Stromal cell of bone marrow (primary cell): ENCODE results near the gene ERI3.

ENCODE experiments used
- DNase-seq: peaks from one replicate; pipeline ENCODE4 v3.0.0-alpha.2; 2012; ENCODE audit warnings: low read depth

ERI3 gene

DNA sequence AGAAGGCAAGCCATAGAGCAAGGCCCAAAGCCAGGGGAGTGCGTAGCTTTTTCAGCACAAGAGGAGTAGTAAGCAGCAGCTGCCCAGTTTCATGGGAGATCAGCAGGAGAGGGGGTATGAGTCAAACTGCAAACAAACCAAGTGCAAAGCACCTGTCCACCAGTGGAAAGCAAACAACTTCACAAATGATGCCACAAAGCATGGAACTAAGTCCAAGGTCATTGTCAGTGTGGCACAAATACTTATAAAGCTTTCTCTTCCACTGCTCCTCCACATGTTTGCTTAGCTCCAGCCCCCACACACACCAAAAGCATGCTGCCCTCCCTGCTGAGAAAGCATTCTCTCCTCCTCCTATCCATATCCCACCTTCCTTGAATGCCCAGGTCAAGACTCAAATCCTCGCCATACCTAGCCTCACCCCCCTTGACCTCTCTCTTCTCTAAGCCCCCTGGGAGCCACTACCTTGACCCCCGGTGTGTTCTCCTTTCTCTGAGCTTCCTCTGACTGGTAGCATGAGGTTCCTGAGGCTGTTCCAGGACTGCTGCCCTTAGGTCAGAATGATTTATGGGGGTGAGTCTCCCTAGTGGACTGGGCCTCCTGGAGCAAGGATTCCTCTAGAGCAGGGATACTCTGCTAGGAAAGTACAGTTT, 71.4 kb downstream of the ERI3 start:
- no peak for DNase-seq

DNA sequence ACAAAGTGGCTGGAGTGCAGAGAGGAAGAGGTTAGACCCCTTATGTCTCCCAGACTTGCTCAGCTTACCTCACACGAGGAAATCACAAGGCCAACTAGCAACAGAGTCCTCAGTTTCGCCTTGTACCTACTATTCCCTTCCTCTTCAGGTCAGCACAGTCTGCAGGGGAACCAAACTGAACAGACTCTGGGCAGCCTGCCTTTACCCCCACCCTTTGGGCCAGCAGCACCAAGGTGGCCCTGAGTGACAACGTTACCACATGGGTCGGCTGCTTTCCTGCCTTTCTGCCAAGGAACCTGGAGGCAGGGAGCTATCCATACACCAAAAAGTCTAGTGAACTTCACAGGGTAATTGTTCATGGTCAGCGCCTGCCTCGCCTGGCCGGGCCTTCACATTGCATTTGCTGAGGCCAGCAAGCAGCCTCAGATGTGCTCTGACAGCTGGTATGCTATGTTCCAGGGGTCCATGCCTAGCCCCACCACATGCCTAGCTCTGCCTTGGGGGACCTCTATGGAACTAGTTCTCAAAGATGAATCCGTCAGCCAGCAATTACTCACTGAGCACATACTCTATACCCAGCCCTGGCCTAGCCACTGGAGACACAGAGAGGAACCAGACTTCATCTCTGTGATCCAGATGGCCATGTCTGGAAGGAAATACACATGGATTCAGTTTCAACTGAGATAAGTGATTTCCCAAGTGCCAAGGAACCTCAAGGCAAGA, 72.2 kb downstream of the ERI3 start:
- no peak for DNase-seq

DNA sequence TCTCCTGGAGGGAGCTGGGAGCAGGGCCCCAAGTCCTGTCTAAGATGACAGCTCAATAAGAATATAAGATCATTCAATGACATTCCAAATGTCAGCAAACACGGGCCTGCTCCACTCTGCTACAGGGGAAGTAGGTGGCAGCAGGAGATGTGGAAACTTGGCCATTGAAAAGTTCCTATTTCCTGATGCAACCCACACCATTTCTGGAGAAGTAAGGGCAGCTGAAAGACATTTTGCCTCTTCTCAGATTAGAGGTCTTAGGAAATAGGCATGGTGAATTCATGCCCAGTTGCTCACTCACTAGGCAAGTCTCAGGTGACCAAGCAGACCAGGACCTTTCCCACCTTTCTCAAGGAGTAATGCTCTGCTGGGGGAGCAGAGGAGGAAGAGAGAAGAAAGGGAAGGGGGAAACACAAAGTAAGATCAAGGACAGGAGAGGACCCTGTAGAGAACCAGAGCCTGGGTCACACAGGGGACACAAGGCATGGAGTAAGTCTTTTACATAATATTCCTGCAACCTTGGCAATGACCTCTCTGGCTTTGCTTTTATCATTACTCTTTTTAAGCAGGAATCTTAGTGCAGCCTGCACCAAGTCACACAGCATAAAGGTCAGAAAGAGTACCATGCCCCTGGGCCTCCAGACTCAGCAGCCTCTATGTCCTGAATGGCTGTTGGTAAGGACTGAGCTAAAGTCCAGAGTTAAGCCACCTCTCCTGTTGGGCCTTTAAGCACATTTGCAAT, 72.9 kb downstream of the ERI3 start:
- no peak for DNase-seq

DNA sequence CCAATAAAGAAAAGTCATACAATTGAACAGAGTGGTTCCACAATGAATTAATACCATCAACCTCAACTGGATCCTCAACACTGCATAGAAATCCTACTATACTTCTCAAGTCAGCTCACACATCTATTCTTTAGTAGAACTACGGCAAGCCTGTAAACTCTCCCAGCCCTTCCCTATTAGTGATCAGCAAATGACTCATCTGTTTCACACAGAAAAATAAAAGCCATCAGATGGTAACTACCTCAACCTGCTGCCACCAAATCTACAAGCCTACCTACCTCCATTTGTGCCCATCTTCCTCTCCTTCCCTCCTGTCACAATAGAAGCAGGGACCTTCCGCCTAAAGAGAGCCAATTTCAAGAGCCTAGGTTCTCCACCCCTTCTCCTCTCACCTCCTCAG, 78.2 kb downstream of the ERI3 start:
- no peak for DNase-seq

DNA sequence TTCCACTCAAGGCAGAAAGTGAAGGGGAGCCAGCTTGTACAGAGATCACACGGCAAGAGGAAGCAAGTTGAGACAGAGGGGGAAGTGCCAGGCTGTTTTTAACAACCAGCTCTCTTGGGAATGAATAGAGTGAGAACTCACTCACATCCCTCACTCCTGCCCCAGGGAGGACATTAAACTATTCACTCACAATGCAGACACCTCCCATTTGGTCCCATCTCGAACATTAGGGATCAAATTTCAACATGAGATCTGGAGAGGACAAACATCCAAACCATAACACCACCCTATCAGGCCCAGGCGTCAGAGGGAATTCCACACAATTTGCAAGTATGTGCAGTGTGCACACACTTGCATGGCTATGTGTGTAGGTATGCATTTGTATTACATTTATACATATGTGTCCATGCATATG, 79.1 kb downstream of the ERI3 start:
- DNase-seq = peak; percentile 21

DNA sequence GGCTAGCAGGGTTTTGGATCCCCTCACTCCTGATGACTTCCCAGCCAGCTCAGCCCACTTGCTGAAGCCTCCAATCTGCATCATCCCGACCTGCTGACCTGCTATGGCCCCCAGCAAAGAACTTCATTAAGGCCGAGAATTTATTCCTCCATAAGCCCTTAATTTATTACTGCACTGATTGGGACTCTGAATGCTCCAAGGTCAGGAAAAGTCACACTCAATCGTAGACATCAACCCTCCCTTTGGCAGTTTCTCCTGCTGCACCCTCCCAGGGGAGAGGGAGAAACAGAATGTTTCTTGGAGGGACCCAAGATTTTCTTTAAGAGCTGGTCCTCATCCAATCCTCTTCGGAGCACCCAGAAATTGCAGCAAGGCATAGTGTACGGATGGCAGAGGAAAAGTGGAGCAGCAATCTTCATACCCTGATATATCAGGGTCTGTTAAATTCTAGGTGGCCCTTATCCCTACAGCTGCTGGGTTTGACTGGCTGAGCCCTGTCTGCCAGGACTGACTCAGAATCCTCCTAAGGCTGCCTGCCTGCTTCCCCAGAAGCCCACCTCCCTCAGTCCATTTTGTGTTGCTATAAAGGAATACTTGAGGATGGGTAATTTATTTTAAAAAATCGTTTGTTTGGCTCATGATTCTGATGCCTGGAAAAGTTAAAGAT, 79.6 kb downstream of the ERI3 start:
- no peak for DNase-seq

DNA sequence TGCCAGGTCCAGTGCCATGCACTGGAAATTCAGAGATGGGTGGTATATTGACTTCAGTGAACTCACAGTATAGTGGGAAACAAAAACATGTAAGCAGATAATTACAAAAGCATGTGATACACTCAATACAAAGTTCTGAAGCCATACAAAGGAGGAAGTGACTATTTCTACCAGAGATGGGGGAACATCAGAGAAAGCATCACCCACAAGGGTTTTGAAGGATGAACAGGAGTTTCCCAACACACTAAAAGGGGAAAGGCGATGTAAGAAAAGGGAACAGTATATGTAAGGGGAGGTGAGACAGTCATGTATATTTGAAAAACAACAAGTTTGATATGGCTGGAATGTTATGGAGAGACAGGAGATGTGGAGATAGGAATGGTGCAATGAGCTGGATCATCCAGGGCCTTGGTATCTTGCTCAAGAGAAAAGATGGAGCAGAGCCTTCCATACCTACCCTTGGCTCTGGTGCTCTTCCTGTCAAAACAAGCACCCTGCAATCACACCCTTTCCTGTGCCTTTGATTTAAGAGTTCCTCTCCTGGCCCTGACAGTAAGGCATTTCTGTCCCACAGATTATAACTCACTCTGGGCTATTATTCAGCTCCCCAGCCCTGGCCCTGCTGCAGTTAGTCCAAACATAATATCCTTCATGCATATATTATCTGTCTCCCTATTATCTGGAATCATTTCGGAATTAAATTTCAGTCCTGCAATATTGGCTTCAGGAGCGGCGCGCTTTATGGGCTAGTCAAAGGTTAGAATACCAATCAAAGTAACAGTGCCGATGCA, 81.3 kb downstream of the ERI3 start:
- DNase-seq = no peak

DNA sequence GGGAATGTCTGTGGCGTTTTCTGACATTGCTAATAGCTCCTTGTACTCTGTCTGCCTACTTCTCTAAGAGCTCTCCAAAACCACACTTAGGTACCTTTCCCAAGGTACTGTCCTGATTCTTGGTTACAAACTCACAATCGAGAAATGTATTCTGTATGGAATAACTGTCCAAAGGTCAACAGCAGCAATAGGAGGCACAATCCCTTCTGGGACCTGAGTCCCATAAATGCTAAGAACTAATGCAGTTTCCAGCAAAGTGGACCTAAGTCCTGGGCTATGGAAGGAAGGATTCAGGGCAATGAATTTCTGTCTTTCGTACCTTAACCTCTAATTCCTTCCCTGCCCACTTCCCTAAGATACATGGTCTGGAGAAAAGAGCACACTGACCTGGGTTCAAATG, 82.1 kb downstream of the ERI3 start:
- DNase-seq = no peak

DNA sequence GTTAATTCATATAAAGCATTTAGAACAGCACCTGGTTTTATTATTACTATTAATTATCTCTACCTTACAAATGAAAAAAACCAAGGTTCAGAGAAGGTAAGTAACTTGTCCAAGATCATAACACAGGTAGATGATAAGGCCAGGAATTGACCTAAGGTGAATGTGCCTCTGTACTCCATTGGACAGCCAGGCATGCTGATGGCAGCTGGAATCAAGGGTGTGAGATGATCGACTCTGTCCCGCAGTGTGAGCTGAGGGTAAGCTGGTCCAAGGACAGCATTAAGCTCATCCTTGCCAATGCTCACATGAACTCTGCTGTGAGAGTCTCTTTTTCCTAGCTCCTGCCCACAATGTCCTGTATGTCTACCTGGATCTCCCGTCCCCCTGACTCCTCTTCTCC, 83.4 kb downstream of the ERI3 start:
- DNase-seq = no peak

DNA sequence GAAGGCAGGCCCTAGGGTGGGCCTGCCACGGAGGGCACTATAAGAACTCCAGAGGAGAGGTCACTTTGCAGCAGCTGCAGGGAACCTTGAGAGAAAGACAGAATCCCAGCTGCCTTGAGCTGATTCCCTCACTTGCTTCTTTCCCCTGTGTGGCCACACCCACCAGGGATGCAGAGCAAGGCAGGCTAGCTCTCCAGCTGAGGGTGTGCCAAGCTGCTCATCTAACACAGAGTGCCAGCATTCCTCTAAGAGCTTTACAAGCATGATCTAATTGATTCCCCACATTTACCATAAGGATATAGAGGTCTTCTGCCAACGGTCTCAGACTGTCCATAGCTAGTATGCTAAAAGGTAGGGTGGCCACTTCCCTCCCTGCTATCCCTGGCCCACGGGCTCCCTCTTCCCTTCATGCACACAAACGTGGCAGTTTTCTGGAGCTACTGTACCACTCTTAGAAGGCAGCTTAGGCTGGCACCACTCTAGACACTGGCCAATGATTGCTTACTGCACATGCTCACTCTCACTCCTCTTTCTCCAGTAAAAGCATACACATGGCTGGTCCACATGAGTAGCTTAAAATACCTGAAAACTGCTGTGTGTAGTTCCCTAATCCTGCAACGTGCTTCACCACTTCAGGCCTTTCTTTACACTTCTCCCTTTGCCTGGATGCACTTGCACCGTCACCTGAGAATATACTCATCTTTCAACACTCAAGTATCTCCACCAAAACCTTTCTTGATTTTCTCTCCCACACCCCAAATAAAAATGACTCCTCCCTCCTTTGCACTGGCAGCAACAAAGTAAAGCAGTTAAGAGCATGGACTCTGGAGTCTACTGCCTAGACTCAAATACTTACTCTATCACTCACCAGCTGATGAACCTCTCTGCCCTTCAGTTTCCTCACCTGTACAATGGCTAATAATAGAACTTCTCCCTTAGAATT, 84.1 kb downstream of the ERI3 start:
- DNase-seq = no peak

DNA sequence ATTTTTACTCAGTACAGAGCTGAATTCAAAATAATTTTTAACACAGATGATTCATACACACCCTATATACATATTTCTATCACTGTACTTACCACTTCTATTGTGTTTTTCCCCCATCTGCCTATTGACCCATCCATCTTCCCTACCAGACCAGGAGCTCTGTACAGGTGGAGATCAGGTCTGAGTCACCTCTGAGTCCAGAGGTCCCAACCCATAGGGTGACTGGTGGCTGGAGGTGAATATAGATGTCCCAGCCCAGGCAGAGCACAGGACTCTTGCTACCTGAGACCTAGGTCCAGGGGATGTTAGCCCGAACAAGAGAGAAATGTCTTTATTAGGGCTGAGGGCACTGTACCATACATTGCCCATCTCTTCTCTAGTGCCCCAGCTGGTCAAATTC, 87.0 kb downstream of the ERI3 start:
- no peak for DNase-seq

DNA sequence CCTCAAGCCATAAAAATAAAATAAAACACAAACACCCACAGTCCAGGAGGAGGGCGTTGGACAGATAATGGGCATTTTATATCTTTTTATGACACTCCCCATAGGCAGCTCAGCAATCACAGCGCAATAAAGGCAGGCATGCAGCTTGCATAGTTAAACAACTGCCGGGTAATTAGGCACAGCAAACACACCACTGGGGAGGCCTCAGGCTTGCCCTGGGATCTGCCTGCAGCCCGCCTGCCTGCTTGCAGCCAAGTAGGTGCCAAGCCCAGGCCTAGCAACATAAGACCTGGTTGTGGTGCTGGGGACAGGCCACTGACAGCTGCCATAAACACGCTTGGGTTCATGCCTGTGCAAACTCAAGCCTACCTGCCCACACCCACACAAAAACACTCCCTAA, 87.6 kb downstream of the ERI3 start:
- no peak for DNase-seq

DNA sequence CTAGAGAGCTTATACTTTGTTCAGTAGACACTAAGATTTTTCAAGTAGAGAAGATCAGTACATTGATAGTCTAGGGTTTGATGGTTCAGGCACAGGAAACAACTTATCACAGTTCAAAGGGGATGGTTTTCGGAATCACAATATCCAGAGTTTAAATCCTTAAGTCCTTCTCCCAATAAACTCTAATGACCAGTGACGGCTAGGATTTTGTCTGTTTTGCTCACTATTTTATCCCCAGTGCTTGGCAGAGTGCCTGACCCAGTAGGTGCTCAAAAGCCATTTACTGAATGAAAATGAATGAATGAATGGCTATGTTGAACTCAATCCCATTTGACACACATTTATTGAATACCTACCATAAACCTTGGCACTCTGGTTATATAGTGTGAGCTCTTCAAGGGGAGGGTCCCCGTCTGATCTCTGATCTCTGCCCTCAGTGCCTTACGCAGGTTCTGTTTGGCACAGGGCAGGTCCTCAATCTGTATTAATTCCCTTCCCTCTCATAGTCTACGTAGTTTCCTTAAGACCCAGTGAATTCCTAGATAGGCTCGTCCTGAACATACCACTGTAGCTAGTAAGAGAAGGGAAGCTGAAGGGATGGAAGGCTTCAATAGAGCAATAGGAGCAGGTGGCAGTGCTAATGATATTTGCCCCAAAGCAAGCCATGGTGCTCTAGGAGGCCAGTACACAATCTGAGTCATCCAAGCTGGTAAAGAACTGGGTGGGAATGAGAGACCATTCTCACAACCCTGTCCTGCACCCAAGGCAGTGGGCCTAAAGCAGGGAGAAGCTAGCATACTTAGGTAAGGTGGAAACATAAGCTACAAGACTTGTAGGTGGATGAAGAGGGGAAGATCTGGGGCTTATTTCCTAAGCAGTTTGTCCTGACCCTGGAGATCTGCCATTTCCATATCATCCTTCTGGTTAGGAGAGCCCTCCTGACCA, 88.4 kb downstream of the ERI3 start:
- no peak for DNase-seq

DNA sequence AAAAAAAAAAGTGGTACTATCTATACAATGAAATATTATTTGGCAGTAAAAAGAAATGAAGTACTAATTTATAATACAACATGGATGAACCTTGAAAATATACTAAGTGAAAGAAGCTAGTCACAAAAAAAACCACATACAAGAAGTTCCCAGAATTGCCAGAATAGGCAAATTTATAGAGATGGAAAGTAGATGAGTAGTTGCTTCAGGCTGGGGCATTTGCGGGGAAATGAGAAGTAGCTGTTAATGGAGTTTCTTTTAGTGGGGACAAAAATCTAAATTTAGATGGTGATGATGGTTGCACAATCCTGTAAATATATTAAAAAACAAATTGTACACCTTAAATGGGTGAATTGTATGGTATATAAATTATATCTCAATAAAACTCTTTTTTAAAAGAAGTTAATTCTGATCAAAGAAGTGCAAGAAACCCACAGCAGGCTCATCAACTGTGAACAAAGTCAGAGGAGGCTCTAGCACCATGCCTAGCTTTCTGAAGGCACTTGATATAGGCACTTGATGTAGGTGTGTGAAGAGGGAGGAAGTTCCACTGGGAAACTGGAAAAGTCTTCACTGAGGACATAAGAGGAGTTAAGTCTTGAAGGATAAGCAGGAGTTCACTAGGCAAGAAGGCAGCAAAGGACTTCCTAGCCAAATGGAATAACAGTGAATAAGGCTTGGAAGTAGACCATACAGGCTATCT, 89.2 kb downstream of the ERI3 start:
- DNase-seq = no peak

DNA sequence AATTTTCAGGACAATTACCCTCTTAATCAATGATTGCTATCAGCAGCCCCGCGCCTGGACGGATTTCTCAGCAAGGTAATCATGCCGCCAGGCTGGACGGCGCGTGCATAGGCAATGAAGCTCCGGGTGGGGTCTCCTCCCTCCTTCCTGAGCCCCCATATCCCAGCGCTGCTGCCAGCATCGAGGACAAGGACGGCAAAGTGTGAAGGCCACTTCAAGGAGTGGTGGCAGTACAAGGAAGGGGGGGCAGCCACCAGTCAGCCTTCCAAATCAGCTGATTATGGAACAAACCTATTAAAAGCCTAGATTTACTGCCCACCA, 90.6 kb downstream of the ERI3 start:
- DNase-seq = no peak

DNA sequence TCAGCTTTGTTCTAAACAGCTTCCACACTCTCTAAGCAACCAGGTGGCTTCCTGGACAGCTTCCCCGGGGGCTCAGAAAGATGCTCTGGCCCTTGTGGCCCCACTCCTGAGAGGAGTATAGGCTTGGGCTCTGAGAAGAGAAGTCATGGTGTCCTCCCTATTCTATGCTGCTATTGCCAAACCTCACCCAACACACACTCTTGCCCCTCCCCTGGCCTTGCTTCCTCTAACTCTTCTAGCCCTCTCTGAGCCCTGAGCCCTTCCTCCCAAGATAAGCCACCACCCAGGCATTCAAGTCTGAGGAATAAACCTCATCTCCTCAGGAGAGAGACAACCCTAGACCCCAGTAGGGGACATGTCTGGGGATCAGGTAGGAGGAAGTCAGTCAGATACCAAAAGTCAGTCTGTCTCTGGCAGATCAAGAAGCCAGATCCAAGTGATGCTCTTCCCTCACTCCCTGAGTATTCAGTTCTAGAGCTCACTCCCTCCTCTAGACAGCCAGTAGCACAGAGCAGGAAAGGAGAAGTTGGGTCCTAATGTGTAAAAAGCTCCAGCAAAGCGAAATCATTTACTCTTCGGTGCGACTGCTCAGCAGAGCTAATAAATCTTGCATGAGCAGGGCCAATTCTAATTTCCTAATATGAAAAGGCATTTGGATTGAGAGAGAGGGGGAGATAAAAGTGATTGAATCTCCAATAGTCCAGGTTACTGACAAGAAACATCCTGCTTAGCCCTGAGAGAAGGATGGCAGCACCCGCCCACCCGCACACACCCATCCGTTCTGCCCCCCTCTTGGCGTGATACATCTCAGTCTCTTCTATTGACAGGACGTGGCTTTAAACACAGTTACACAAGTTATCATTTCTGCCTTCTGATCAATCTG, 91.2 kb downstream of the ERI3 start:
- DNase-seq = no peak

DNA sequence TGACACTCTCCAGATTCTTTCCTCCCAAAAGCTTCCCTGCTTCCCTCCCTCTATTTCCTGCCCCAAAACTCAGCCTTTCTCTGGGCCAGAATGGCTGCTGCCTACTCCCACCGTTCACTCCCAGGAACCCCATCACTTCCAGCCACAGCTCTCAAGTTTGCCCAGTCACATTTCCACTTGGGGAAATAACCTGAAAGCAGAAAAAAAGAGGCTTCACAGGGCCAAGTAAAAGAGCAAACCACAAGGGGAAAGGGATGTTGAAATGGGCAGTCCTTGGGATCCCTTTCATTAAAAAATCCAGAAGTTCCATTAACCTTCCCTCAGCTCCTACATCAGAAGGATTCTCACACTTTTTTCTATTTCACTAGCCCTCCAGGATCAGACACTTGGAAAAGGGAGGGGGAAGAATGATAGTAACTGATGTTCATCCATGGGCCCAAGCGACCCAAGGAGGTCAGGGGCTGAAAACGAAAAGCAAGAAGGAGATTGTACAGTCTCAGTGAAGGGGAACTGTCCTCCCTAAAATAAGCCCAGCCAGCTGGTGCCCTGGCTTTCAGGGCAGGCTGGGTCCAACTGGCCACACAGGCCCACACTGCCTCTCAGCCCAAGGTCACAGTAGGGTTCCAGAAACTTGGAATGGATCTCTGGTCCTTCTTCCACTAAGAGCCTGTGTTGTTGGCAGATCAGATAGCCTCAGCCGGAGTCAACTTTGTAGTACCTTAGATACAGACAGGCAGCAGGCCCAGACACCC, 92.1 kb downstream of the ERI3 start:
- DNase-seq = no peak
